HL-60/S4 treated with phorbol 12-myristate 13-acetate at 8.2 ng/mL for 4 days and 3 days (cell line): ENCODE measurements around the gene MROH2B.

ENCODE experiments used
- in situ Hi-C: fragments of 300-500 bp; cut with MboI; formaldehyde crosslinking; loops from 2 replicates; pipeline ENCODE4 v1.15.0; 2022; ENCODE audit warnings: low sequenced_read_pairs

Gene MROH2B

GRCh38 chr5:41071242-41071641, at the start of gene MROH2B:
TSS of gene MROH2B (minus strand) at chr5:41071342. CDS start at chr5:41070852, 490 bp downstream.
- in situ Hi-C loops: no loop called here

- in situ Hi-C loops: no loop called here
Observed at GRCh38 chr5:41120600-41120999, 49.5 kb upstream of the MROH2B start.

DNA sequence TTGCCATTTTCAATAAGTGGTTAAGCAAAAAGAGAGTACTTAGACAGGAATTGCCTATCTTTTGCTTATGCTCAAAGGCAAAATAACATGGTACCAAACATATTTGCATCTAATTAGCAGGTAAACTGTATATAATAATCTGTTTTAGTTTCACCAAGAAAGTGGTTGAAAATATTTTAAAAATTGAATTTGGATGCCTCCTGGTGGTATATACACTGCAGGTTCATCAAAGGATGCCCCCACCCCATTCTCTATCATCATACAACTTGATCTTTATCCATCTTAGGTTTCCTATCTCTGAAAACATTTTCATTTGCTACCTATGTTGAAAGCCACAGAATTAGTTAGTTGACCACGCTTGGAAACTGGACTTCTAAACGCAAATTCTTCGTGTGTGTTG, 47.0 kb upstream of the MROH2B start:
- in situ Hi-C loops: no loop called here

DNA sequence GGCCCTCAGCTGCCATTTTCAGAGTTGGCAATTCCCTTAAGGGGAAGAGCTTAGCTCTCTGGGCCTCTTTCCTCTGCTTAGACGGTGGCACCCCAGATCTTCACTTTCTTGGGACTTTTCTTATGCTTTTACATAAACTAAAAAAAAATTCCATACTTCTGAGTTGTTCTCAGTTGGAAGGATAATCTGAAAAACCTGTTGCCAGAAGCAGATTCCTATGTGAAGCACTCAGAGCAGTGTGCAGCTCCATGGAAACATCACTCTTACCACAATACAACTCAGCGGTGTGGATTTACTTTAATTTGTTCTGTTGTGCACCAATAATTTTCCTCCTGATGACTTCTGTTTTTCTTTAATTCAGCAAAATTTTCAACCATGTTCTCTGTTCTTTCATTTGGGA, 44.1 kb upstream of the MROH2B start:
- in situ Hi-C loops: no loop called here

- in situ Hi-C loops: no loop called here
Observed at GRCh38 chr5:41112486-41113455, 41.6 kb upstream of the MROH2B start.

- in situ Hi-C loops: no loop called here
Observed at GRCh38 chr5:41109186-41109585, 38.0 kb upstream of the MROH2B start.

GRCh38 chr5:41102341-41102740, 31.2 kb upstream of the MROH2B start:
- in situ Hi-C loops: no loop called here

GRCh38 chr5:41097642-41098041, 26.5 kb upstream of the MROH2B start:
- in situ Hi-C loops: no loop called here

DNA sequence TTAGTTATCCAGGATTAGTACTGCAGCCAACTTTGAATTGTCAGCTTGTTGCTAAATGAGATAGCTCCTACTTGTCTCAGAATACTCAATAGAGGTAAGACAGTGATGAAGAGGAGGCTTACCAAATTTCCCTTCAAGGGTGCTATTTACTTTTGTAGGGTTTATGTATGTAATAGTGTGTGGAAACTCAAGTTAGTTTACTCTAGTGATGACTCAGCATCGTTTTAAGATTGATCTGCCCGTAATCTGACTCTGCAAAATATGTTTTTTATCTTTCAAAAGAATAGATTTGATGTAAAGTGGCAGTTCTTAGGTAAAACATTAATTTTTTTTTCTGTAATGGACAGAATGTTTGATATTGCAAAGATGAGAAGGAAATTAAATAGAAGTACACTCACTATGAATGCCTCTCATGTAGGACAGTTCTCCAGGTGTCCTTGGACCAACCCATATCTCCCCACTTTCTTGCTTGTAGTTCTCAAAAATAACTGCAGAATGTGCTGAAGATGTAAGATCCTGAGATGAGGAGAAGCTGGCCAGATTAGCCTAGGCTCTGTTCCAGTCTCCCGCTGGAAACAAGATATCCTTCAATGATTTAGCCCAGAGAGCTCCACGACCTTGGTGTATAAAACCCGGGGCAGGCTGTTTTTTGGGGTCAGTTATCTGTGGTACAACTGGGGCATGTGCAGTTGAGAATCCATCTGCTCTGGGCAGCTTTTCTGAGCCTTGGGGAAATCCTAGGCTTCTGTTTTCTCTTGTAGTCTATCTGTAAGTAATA, 24.4 kb upstream of the MROH2B start:
- in situ Hi-C loops: no loop called here

- in situ Hi-C loops: no loop called here
Observed at GRCh38 chr5:41094871-41095270, 23.7 kb upstream of the MROH2B start.

- in situ Hi-C loops: no loop called here
Observed at GRCh38 chr5:41093803-41094202, 22.7 kb upstream of the MROH2B start.

DNA sequence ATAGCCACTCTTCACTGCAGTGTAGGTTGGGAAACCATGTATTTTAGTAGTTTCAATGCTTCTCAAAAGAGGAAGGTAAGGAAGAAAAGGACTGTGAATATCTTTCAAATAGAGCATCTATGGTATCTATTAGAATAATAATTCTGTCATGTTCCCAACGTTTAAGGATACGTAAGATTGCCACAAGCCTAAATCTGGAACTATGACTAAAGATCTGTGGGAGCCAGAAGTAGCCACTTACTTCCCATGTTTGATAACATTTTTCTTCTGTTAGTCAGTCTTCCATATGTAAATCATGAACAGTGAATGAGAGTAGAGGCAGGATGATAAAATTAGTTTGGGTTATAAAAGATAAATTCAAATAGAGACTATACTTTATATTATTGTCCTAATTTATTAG, 16.3 kb upstream of the MROH2B start:
- in situ Hi-C loops: no loop called here

GRCh38 chr5:41083306-41083705, 12.2 kb upstream of the MROH2B start:
- in situ Hi-C loops: no loop called here

- in situ Hi-C loops: no loop called here
Observed at GRCh38 chr5:41071975-41072374, 833 bp upstream of the MROH2B start.

DNA sequence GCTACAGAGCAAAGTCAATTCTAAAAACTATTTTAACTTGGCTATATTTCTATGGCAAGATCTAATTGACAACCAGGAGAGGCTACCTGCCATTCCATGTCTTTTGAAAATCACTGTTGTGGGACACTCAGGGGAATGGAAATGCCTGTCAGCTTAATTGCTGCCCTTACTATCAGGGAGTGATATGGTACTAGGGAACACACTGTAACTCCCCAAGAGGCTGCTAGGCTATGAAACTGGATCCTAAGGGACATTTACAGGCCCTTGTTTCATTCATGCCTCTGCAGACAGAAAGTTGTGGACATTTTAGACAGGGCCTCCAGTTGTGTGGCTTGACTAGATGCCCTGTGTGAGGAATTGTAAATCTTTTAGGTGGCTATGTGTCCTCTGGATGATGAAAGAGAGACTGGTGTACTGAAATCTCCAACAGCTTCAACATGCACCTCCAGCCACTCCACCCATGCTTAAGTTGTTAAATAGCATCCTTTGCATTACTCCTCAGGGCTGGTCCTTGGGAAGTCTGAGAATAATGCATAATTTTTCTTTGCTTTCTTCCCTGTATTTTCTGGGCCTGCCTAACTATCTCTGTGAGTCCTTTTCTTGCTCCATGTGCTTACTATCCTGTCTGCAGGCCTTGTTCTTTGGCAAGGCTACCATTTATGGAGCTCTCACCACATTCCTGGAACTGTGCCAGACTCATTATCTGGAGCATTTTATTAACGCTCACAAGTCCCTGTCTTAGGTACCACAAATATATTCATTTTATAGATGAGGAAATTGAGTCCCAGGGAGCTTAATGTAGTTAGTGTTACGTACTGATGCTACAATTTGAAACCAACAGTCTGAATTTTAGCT, 3.2 kb downstream of the MROH2B start:
- in situ Hi-C loops: no loop called here

DNA sequence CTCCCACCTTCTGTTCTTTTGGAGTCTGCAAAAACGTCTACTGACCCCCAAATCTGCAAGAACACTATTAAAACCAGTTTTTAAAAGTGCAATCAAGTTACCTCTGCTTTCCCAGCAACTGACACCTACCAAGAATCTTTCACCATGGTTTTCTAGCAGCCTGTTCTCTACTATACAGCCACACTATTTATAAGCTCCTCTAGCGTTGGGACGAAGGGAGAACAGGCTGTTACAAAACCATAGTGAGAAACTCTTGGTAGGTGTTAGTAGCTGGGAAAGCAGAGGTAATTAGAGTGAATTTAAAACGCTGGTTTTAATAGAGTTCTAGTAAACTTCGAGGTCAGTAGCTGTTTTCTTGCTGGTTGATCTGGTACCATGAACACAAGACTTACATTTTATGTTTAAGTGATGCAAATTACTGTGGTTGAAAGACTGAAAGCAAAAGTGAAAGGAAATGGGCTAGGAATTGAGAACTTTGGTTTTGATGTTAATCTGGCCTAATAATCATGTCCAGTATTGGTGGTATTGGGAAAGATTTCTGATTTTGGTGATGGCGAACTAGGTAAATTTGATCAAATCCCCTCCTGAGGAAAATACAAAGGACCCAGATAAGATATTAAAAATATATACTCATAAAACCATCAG, 5.3 kb downstream of the MROH2B start:
- in situ Hi-C loops: no loop called here

DNA sequence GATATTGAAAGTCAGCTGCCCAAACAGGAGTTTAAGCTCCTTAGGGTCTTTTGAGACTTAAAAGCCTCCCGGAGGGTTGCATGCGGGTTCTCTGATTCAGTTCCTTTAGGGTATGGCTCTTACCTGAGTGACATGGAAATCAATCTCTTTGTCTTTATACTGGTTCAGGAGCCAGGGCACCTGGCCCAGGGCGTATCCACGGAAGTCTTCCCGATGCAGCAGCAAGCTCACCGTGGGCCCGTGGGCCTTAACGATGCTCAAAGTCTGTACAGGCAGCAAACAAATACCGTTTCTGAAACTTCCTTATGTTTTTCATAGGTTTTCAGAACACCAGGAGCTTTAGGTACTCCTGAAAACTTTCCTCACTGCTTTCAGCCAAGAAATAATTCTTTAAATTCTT, 13.2 kb downstream of the MROH2B start:
- in situ Hi-C loops: no loop called here

GRCh38 chr5:41057231-41057630, 13.9 kb downstream of the MROH2B start:
- in situ Hi-C loops: no loop called here

DNA sequence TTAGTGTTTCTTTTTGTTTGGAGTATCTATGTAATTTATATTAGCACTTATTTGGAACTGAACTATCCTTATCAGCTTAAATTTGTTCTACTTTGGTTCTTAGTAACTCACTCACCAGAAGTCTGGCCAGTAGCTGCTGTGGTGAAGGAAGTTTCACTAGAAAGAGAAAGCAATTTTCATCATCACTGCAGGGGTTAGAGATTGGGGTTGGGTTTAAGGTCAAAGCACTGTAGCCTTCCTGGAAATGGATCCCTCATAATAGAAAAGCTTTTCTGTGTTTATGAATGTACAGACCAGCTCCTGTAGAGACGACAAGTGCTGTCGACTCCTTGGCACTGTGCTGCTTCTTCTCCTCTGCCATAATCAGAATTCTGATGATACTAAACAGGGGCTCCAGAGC, 22.2 kb downstream of the MROH2B start:
- in situ Hi-C loops: no loop called here

DNA sequence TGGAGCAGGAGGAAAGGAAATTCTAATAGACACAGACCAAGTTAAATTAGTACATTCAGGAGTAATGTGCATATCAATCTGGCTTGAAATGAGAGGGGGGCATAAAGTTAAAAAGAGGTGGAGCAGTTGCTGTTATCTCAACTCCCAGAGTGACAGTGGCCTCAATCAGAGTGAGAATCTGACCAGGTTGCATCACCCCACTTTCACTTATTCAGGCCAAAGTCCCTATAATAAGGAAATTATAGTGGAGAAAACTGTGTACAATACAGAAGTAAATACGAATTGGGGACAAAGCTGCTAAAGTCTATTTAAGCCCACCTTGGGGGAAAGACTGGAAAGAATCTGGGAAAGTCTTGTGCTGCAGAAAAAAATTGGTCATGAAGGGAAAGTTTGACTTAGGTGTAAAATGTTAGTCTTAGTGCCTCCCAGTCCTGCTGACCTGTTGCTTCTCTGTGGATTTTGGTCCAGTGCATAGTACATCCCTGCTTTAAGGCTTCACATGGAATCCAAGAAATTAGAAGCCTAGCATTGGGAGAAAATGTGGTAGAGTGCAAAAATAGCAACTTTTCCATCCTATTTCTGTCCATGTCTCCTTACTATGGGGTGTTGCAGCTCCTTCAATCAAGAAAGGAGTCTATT, 27.9 kb downstream of the MROH2B start:
- in situ Hi-C loops: no loop called here
